Stimulated activated naive CD8-positive, alpha-beta T cell treated with anti-CD3 and anti-CD28 coated beads, Interleukin-15, amount 100 ng/mL, for 72 hours (primary cell): ENCODE measurements around the gene DHTKD1.
A peak's percentile ranks its signal among the peaks of the same experiment; 100 is the strongest.

Experiments used
- ATAC-seq: fragments of 150-1000 bp; cut with Tn5 transposase; 2 replicates; pipeline ENCODE4 v1.10.0; 2021; ENCODE audit warnings: mild to moderate bottlenecking, moderate library complexity
- DNase-seq, 2 donors: peaks; one replicate each; pipeline ENCODE4 v3.0.0; 2021 to 2022
- H3K27ac Mint-ChIP-seq, 2 donors: one replicate each; pipeline ENCODE4 v1.8.0; 2022; ENCODE audit warnings: mild to moderate bottlenecking in 2 of 2, mixed read lengths in 2 of 2, moderate library complexity in 2 of 2
- H3K27me3 Mint-ChIP-seq: one replicate; pipeline ENCODE4 v1.8.0; 2022; ENCODE audit warnings: mixed read lengths
- H3K4me1 Mint-ChIP-seq: one replicate; pipeline ENCODE4 v1.8.0; 2022; ENCODE audit warnings: mild to moderate bottlenecking, mixed read lengths
- H3K4me3 Mint-ChIP-seq, 2 donors: one replicate each; pipeline ENCODE4 v1.8.0; 2022; ENCODE audit warnings: mild to moderate bottlenecking in 2 of 2, mixed read lengths in 2 of 2, moderate library complexity in 1 of 2
- H3K9me3 Mint-ChIP-seq, 2 donors: one replicate each; pipeline ENCODE4 v1.8.0; 2022; ENCODE audit warnings: mixed read lengths in 2 of 2

The DHTKD1 gene

DNA sequence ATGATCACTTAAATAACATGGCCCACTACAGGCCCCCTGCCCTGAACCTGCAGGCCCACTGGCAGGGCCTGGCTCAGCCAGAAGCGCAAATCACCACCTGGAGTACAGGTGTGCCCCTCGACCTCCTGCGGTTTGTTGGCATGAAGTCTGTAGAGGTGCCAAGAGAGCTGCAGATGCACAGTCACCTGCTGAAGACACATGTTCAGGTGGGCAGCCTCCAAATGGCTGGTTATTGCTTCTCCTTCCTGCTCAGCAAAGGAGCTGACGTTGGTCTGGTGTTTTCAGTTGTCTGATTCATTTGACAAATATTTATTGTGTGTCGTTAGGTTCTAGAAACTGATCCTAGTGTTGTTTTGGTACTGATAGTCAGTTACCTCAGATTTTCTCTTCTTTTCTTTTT lies 29.0 kb downstream of the DHTKD1 start:
- Mint-ChIP-seq H3K4me3 (no peak overlapping the region), H3K27me3 (no peaks in the 10 kb centered on the region), H3K9me3 (no peaks in the 10 kb centered on the region), H3K4me1 (no peaks in the 10 kb centered on the region), H3K27ac (no peak overlapping the region)
- ATAC-seq, result no peak
- DNase-seq, result no peak

DNA sequence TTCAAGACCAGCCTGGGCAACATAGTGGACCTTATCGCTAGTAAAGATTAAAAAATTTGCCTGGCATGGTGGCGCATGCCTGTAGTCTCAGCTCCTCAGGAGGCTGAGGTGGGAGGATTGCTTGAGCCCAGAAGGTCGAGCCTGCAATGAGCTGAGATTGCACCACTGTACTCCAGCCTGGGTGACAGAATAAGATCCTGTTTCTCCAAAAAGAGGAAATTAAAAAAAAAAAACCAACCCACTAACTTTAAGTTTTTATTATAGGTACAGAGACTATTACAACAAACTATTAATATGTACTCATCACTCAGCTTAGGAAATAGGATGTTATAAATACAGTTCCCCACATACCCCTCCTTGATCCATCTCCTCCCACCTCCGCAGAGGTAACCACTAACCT lies 30.2 kb downstream of the DHTKD1 start:
- Mint-ChIP-seq H3K27ac (no peak overlapping the region), H3K9me3 (no peaks in the 10 kb centered on the region), H3K4me1 (no peaks in the 10 kb centered on the region), H3K4me3 (no peak overlapping the region), H3K27me3 (no peaks in the 10 kb centered on the region)
- DNase-seq (no peak), ATAC-seq (no peak)

DNA sequence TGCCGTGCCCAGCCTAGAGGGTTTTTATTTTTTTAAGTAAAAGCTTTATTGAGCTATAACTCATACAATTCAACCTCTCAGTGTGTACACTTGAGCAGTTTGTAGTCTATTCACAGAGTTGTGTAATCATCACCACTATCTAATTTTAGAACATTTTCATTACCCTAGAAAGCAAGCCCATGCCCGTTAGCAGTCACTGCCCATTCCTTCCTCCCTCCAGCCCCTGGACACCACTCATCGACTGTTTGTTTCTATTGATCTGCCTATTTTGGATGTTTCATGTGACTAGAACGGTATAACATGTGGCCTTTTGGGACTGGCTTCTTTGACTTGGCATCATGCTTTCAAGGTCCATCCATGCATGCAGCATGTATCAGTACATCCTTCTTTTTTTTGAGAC lies 35.0 kb downstream of the DHTKD1 start:
- Mint-ChIP-seq H3K4me1 (no peaks in the 10 kb centered on the region), H3K4me3 (no peak overlapping the region), H3K27ac (peak overlapping the region in 1 of 2 donors; percentile 12), H3K27me3 (no peaks in the 10 kb centered on the region), H3K9me3 (no peaks in the 10 kb centered on the region)
- ATAC-seq (no peak), DNase-seq (no peak)

DNA sequence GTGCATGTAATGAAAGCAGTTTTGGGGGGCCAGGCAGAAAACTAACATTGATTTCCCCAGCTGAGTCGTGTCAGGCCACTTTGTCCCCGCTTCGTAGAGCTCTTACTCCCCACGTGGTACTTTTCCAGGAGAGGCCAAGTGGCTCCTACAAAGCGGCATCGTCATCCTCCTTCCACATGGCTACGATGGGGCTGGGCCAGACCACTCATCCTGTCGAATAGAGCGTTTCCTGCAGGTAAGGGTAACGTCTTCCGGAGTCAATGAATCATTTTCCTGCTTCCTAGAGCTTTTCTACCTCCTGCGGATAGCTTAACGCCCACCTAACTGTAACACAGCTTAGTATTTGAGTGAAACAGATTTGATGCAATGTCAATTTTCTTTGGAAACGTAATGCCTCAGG lies 39.0 kb downstream of the DHTKD1 start:
- H3K27me3 Mint-ChIP-seq, result no peaks in the 10 kb centered on the region
- no peak overlapping the region for H3K4me3 Mint-ChIP-seq
- no peak overlapping the region for H3K27ac Mint-ChIP-seq
- no peak for DNase-seq
- no peaks in the 10 kb centered on the region for H3K9me3 Mint-ChIP-seq
- peaks cover 23% of the 10 kb centered on the region for H3K4me1 Mint-ChIP-seq
- no peak for ATAC-seq

DNA sequence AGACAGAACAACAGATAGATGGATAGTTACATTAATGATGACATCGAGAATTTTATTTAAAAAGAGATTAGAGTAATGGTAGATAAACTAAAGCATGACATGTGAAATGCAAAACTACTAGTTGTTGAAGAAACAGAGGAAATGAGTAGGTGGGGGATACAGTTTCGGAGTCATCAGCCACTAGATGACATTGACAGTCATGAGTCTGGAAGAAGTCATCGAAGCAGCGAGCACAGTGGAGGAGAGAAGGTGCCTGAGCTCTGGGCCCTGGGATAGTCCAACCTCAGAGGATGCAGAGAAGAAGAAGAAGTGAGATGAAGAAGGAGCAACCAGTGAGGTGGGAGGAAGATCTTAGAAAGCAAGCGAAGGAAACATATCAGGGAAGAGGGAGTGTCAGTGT lies 40.5 kb downstream of the DHTKD1 start:
- DNase-seq, result no peak
- H3K9me3 Mint-ChIP-seq, result no peaks in the 10 kb centered on the region
- H3K4me1 Mint-ChIP-seq, result peaks cover 31% of the 10 kb centered on the region
- H3K4me3 Mint-ChIP-seq, result no peak overlapping the region
- no peak for ATAC-seq
- H3K27ac Mint-ChIP-seq, result peak overlapping the region in 1 of 2 donors; percentile 17
- H3K27me3 Mint-ChIP-seq, result no peaks in the 10 kb centered on the region

DNA sequence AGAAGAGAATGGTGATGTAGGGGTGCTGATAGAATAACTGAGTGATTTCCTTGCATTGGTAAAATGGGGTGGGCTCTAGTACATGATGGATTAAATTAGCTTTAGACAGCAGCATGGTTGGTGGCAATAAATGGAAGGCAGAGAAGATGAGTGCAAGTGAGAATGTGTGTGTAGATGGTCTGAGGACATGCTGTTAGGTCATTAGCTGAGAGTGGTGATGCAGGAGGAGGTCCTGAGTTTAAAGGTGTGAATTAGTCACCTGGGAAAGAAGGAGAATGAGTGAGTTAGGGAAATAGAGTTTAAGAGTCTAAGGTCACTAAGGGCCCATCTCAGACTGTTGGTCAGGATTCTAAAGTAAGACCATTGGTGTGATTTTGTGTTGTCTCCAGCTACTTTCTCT lies 42.8 kb downstream of the DHTKD1 start:
- Mint-ChIP-seq H3K4me3 (peak overlapping the region in 1 of 2 donors; percentile 4), H3K4me1 (peaks cover 31% of the 10 kb centered on the region)
- ATAC-seq, result peak; percentile 60

DNA sequence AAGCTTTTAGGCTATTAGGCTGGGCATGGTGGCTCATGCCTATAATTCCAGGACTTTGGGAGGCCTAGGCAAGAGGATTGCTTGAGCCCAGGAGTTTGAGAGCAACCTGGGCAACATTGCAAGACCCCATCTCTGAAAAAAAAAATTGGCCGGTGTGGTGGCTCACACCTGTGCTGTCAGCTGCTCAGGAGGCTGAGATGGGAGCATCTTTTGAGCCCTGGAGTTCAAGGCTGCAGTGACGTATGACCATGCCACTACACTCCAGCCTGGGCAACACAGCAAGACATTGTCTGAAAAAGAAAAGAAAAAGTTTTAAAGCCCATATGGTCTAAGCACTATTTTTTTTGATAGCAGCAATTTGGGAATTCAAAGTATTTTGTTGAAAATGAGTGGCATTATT lies 44.9 kb downstream of the DHTKD1 start:
- Mint-ChIP-seq H3K27ac (no peak overlapping the region), H3K4me1 (peaks cover 31% of the 10 kb centered on the region), H3K4me3 (no peak overlapping the region), H3K9me3 (no peaks in the 10 kb centered on the region), H3K27me3 (no peaks in the 10 kb centered on the region)
- ATAC-seq (no peak), DNase-seq (no peak)

More for the DNA sequence above, 42.8 kb downstream of the DHTKD1 start:
- no peak for DNase-seq
- no peaks in the 10 kb centered on the region for H3K27me3 Mint-ChIP-seq
- no peaks in the 10 kb centered on the region for H3K9me3 Mint-ChIP-seq
- no peak overlapping the region for H3K27ac Mint-ChIP-seq

DNA sequence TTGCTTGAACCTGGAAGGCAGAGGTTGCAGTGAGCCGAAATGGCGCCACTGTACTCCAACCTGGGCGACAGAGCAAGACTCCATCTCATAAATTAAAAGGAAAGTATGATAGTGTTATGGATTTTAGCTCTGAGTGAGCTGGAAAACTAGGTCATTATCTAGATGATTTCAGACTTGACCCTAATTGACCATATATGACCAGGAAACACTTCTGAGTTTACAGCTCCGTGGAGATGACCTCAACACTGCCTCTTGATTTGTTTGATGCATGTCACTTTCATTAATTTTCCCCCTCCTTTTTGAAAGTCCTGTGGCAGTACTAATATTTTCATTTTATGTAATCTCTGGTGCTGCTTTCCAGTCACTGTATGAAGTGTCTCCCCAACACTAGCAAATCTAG lies 52.9 kb downstream of the DHTKD1 start:
- Mint-ChIP-seq H3K4me3 (peak overlapping the region; percentile 76 to 78), H3K27me3 (no peaks in the 10 kb centered on the region), H3K9me3 (peaks cover 0 to under 1% of the 10 kb centered on the region in 2 donors), H3K27ac (peak overlapping the region; percentile 98 to 99), H3K4me1 (peaks cover 35% of the 10 kb centered on the region)
- no peak for ATAC-seq
- no peak for DNase-seq

DNA sequence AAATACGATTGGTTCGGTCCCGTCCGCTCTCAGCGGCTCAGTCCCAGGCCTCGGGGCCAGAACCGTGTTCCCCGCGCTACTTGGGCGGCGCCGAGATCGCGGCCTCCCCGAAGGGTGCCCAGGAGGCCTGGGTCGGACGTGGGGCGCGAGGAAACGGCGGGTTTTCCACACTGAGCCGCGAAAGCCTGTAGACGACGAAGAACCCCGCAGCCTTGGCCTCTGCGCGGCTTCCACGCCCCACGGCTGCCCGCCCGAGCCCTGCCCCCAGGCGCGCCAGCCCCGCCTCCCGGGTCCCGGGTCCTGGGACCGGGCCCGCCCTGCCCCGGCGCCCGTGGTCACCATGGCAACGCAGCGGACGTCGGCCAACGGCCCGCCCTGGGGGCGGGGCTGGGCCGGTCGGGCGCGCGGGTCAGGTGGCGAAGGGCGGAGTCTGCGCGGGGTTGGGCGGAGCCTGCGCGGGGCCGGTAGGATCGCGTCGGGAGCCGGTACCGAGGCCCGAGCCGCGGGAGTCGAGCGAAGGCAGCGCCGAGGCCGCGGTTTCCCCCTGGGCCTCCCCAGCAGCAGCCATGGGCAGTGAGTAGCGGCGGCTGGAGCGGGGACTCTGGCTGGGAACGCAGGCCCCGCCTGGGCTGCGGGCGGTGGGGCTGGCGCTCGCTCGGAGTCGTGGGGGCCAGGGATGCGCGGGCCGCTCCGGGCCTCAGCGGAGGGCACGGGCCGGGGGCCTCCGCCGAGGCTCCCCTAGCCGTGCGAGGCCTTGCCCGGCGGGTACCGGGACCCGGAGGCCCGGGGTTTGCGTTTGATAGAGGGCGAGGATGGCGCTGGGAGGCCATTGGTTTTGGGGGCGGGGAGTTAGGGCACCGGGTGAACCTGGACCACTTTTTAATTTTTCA lies 60.7 kb downstream of the DHTKD1 start, which contains the start of gene SEC61A2:
Gene SEC61A2, plus strand, starts transcription at position 456 of the 890 bp plus-strand sequence. Its CDS starts 111 bp downstream, at position 567.
- ATAC-seq, result peak; percentile 94
- peak; percentile 97 to 99 for DNase-seq
- Mint-ChIP-seq H3K4me1 (peaks cover 37% of the 10 kb centered on the region), H3K27me3 (no peaks in the 10 kb centered on the region), H3K9me3 (peaks cover 0 to 4% of the 10 kb centered on the region in 2 donors), H3K4me3 (peak within 1 kb of the TSS; percentile 80 to 82), H3K27ac (peak within 1 kb of the TSS; percentile 77 to 87)

DNA sequence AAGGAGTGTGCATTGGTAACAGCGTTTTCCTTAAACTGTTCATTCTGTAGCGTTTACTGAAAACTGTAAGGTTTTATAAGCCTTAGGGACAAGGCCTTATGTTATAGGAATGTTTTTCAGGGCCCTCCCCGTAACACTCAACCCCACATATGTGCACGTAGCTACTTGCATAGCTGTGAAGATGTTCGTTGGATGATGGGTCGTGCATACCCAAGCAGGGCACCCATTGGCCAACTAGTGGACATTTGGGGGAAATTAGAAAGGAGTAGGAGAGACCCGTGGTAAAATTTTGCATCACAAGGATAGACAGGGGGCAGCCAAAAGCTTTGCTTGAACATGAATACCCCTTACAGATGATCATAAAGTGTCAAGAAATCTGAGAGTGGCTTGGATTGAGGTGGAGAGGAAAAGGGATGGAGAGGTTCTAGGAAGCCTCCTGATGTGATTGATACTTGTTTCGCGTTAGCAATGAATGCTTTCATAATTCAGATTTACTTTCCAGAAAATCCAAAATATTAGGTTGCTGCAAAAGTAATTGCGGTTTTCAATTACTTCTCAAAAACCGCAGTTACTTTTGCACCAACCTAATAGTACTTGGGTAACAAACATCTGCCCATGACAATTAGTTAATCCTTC lies 61.6 kb downstream of the DHTKD1 start:
- Mint-ChIP-seq H3K9me3 (peaks cover 0 to 4% of the 10 kb centered on the region in 2 donors), H3K4me1 (peaks cover 37% of the 10 kb centered on the region), H3K4me3 (peak overlapping the region; percentile 76 to 80), H3K27me3 (no peaks in the 10 kb centered on the region), H3K27ac (peak overlapping the region; percentile 34 to 62)
- DNase-seq (peak; percentile 43 to 65), ATAC-seq (peak; percentile 61)

DNA sequence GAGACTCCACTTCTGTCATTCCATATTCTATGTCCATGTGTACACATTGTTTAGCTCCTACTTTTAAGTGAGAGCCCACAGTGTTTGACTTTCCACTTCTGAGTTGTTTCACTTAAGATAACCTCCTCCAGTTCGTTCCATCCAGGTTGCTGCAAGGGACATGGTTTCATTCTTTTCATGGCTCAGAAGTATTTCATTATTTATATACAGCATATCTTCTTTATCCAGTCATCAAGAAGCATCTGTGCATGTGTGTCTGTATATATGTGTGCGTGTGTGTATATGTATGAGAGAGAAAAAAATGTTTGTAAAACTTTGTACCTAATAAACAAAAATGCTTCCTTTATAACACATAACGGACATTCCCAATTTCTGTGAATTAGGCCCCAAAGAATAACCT lies 66.9 kb downstream of the DHTKD1 start:
- Mint-ChIP-seq H3K4me1 (peaks cover 11% of the 10 kb centered on the region), H3K4me3 (no peak overlapping the region), H3K9me3 (no peaks in the 10 kb centered on the region), H3K27ac (no peak overlapping the region), H3K27me3 (no peaks in the 10 kb centered on the region)
- no peak for ATAC-seq
- no peak for DNase-seq

DNA sequence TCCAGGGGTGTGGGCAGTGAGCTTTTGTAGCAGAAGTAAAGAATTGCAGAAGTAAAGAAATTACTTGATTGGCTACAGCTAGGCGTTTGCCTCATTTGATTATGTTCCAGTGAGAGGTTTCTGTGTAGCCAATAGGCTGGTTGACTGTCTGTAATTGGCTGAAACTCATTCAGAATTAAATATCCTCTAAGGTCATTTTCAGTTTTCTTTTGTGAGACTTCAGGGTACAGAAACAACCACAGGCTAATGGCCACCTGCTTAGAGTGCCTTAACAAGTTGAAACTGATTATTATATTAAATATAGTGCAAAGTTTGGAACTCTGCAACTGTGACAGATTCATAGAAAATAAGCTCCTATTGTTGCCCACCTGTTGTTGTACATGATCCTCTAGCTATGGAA lies 71.3 kb downstream of the DHTKD1 start:
- no peaks in the 10 kb centered on the region for H3K27me3 Mint-ChIP-seq
- DNase-seq, result no peak
- H3K9me3 Mint-ChIP-seq, result no peaks in the 10 kb centered on the region
- no peak overlapping the region for H3K4me3 Mint-ChIP-seq
- no peak for ATAC-seq
- no peaks in the 10 kb centered on the region for H3K4me1 Mint-ChIP-seq
- no peak overlapping the region for H3K27ac Mint-ChIP-seq

DNA sequence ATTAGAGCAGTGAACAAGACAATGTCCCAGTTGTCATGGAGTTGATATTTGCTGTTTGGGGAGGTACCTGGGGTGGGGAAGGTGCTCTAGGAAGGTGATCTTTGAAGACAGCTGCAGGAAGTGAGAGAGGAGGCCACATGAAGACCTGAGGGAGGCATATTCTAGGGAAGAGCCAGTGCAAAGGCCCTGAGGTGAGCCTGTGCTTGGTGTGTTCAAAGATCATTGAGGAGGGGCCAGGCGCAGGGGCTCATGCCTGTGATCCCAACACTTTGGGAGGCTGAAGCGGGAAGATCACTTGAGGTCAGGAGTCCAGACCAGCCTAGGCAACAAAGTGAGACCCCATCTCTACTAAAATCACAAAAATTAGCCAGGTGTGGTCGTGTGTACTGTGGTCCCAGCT lies 75.8 kb downstream of the DHTKD1 start:
- no peak for DNase-seq
- Mint-ChIP-seq H3K27me3 (no peaks in the 10 kb centered on the region), H3K27ac (peak overlapping the region in 1 of 2 donors; percentile 9), H3K4me1 (no peaks in the 10 kb centered on the region), H3K9me3 (no peaks in the 10 kb centered on the region), H3K4me3 (no peak overlapping the region)
- ATAC-seq, result no peak

DNA sequence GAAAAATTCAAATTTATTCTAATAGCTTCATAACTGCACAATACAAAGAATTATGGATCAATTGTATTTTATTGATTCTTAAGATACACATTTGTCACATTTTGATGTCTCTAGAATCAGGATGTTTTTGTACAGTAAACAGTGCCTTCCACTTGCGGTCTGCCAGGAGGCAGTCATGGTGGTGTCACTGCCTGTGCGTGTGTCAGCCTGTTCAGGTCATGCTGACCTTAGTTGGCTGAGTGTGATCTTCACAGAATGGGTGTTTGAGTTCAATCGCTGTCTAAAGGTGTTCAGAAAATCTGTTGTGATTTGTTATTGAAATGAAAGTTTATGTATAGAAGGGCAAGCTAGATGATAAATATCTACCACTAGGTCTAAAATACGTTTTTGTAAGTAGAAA lies 81.4 kb downstream of the DHTKD1 start:
- Mint-ChIP-seq H3K4me1 (peaks cover 6% of the 10 kb centered on the region), H3K27ac (no peak overlapping the region), H3K4me3 (no peak overlapping the region), H3K27me3 (no peaks in the 10 kb centered on the region), H3K9me3 (no peaks in the 10 kb centered on the region)
- ATAC-seq, result no peak
- no peak for DNase-seq

DNA sequence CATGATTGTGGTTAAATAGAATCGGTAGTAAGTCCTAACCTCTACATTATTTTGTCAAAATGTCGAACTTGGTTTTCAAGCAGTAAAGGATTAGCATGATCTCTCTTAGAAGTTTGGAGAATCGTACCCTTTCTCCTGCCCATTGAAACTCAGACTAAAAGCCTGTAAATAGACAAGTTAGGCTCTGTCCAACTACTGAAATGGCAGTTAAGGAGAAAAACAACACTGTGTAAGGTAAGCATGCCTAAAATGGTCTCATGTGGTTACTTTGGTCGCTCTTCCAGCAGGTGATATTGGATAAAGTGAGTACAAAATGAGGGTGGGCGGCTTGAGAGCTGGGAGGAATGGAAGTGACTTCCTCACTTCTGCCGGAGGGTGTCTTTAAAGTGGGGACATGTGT lies 85.8 kb downstream of the DHTKD1 start:
- Mint-ChIP-seq H3K27ac (peak overlapping the region in 1 of 2 donors; percentile 2), H3K27me3 (no peaks in the 10 kb centered on the region), H3K9me3 (no peaks in the 10 kb centered on the region), H3K4me3 (no peak overlapping the region), H3K4me1 (peaks cover 6% of the 10 kb centered on the region)
- no peak for ATAC-seq
- DNase-seq, result no peak
